Fibroblast of pulmonary artery (primary cell): ENCODE data around the gene CLDN18.

Source experiments
- DNase-seq: peaks from one replicate; pipeline ENCODE4 v3.0.0-alpha.2; 2010; ENCODE audit warnings: low read depth
- H3K4me3 ChIP-seq: replicated peaks from 2 replicates; pipeline ENCODE4 v1.5.1; 2011; ENCODE audit warnings: low read depth, mild to moderate bottlenecking, control low read depth, low read length, moderate library complexity
- TF ChIP-seq, protein P1 (sequence below): IDR thresholded peaks from 2 replicates; pipeline ENCODE4 v1.5.1; 2011; ENCODE audit warnings: mild to moderate bottlenecking, control low read depth, low read length, inconsistent platforms; ENCODE audit errors: missing control alignments

CLDN18 gene

DNA sequence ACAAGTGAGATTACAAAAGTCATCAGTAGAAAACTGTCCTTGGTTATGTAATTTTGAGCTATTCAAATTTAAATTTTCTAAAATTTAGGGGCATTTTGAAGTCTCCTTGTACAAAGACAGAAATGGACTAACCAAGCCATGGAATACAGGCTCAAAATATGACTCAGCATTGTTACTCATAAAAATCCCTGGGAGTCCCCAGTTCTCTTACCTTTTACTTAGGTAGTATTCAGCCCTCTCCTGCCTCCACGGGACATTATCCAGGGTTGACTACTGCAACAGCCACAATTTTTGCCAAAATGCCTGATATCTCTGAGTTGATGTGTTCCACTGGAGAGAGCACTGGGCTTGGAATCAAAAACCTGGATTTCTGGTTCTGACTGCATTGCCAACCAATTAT lies 25.0 kb downstream of the CLDN18 start:
- no peak overlapping the region for H3K4me3 ChIP-seq
- DNase-seq, result no peak
- TF ChIP-seq, protein P1, sequence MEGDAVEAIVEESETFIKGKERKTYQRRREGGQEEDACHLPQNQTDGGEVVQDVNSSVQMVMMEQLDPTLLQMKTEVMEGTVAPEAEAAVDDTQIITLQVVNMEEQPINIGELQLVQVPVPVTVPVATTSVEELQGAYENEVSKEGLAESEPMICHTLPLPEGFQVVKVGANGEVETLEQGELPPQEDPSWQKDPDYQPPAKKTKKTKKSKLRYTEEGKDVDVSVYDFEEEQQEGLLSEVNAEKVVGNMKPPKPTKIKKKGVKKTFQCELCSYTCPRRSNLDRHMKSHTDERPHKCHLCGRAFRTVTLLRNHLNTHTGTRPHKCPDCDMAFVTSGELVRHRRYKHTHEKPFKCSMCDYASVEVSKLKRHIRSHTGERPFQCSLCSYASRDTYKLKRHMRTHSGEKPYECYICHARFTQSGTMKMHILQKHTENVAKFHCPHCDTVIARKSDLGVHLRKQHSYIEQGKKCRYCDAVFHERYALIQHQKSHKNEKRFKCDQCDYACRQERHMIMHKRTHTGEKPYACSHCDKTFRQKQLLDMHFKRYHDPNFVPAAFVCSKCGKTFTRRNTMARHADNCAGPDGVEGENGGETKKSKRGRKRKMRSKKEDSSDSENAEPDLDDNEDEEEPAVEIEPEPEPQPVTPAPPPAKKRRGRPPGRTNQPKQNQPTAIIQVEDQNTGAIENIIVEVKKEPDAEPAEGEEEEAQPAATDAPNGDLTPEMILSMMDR, result no peak

DNA sequence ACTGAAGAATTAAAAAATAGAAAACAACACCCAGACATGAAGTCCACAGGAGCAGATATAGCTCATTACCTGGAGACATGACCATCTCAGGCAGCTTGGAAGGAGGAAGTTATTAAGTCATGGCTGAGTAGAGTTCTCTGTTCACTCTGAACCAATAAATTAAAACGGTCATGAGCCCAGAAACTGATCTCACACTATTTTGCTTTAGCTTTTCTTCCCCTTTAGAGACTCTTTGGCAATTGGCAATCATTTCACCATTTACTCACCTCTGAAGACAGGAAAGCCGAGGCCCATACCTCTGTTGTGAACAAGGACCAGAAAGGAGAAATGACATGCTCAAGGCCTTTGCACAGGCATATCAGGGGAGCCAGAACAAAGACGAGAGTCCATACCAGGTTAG lies 26.6 kb downstream of the CLDN18 start:
- no peak for DNase-seq
- TF ChIP-seq, protein P1, result no peak
- no peak overlapping the region for H3K4me3 ChIP-seq

DNA sequence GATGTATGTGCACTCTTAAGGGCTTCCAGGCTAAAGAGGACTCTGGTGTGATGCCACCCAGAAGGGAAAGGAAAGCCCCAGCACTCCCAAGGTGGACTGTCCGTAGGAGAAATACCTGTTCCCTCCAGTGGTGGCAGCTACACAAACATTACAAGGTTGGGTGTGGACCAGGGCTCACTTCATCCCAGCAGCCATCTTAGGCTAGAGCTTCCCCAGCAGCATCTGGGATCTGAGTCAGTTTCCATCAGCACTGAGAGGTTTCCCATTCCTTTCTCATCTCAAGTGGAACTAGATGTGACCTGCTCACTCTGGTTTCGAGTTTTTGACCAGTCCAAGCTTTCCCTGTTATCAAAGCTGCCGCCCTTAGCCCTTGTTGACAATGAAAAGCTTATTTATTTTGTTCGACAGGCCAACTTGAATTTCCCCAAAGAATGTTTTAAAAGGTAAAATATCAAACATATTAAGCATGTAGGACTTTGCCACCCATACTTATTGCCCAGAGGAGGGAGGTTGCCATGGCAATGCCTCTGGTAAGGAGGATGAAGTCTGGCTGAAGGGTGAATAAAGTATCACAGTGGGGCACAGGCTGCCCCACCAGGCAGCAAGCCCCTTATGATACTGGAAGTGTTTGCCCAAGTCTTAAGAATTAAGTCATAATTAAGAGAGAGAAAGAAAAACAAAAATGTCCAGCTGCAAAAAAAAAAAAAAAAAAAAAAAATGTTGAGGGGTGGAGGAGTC lies 28.9 kb downstream of the CLDN18 start:
- DNase-seq, result no peak
- H3K4me3 ChIP-seq, result no peak overlapping the region
- TF ChIP-seq, protein P1, result no peak

DNA sequence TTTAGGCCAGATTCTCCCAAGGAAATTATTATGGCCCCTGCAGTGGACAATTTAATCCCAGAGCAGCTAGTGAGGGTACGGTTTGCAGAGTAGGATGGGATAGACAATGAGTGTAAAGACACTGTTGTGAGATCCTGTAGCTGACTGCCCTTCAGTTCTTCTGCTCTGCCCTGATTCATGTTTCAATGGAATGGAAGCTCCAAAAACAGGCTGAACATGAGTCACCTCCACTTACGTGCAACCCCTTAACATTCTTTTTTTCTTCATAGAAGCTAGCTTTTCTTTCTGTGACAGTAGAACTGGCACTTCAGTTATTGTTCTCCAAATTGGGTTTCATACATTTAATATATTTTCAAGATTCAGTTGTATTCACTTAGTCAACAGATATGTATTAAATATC lies 32.1 kb downstream of the CLDN18 start:
- DNase-seq, result peak; percentile 65
- H3K4me3 ChIP-seq, result no peak overlapping the region
- TF ChIP-seq, protein P1, result no peak

DNA sequence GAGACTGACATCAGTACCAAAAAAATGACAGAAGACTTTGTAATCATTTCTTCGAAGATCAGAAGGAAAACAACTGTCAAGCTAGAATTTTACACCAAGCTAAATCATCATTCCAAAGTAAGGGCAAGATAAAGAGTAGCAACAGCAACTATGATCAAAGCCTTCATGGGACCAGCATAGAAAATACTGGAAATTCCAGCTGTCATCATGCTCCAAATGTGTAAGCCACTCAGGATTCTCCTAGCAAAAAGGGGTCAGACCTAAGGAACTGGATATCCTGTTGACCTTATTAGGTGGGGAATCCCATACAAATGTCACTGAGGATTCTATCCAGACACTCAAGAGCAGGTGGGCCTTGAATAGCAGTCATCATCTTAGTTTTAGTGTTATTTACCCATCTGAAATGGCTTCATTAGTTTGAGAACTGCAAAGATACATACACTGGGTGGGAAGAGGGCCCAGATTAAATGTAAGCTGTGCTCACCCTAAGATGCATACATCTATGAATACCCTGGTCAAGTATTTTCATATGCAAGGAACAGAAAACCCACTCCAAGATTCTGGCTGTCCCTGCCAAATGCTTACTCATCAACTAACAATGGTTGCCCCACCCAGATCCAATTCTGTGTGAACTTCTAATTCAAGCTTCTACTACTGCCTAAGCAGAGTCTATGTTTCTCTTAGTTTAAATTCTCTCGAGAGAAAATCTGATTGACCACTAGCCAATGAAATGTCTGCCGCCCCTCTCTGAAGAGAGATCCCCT lies 33.5 kb downstream of the CLDN18 start:
- TF ChIP-seq, protein P1, result no peak
- peak; percentile 86 for DNase-seq
- H3K4me3 ChIP-seq, result no peak overlapping the region

DNA sequence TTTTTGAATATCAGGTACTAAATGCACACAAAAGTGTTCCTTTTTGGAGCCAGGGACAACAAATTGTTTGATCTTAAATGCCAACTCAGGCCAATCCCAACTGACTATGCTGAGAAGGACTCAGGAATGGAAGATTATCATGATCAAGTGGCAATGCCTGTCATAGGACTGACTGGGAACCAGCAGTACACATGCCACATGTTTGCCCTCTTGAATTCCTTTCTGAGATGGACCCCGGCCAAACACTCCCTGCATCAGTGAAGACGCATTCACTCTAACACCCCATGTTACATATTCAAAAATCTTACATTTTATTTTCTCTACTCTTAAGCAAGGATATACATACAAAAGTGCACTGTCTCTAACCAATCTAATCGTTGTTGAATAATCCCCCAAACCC lies 36.1 kb downstream of the CLDN18 start:
- no peak for DNase-seq
- TF ChIP-seq, protein P1, result no peak

More for the DNA sequence above, 36.1 kb downstream of the CLDN18 start:
- H3K4me3 ChIP-seq, result no peak overlapping the region
